Tibial artery (tissue), 4 donors: ENCODE data around the gene SMIM22.

Experiments
- DNase-seq, 2 donors: peaks; one replicate each; pipeline ENCODE4 v3.0.0-alpha.2; 2019
- H3K27ac ChIP-seq, 2 donors: fragments of 200-600 bp; sonication (generic) in 1 of 2; 1 replicate in 1 of 2; 2 replicates in 1 of 2; pipeline ENCODE4 v1.5.1; 2018 to 2019; ENCODE audit warnings: mild to moderate bottlenecking in 1 of 2
- H3K27me3 ChIP-seq, 2 donors: fragments of 200-600 bp; sonication (generic) in 1 of 2; one replicate each; pipeline versions ENCODE4 v1.5.1 to v1.6.0; 2016 to 2019
- H3K36me3 ChIP-seq, 3 donors: fragments of 200-600 bp; sonication (generic) in 2 of 3; one replicate each; pipeline ENCODE4 v1.5.1; 2016 to 2019; ENCODE audit warnings: mild to moderate bottlenecking in 2 of 3
- H3K4me1 ChIP-seq, 4 donors: fragments of 200-600 bp; sonication (generic) in 2 of 4; 1 replicate in 3 of 4; 2 replicates in 1 of 4; pipeline ENCODE4 v1.5.1; 2016 to 2019
- H3K4me3 ChIP-seq, 2 donors: fragments of 200-600 bp; sonication (generic) in 1 of 2; 1 replicate in 1 of 2; 2 replicates in 1 of 2; pipeline ENCODE4 v1.5.1; 2018 to 2019; ENCODE audit warnings: mild to moderate bottlenecking in 2 of 2
- H3K9me3 ChIP-seq, 3 donors: fragments of 200-600 bp; sonication (generic) in 1 of 3; one replicate each; pipeline ENCODE4 v1.5.1; 2016 to 2019
- intact Hi-C: fragments of 100-400 bp; cut with DNase I; formaldehyde crosslinking; loops from one replicate; pipeline ENCODE4 v1.15.0; 2023; ENCODE audit warnings: low total_unique reads
- TF ChIP-seq, protein P1 (sequence below), 2 experiments: fragments of 200-600 bp in 1 of 2; fragments of 450-650 bp in 1 of 2; IDR thresholded peaks; one replicate each; pipeline ENCODE4 v1.5.1; 2017 to 2019; ENCODE audit warnings: antibody characterized with exemption in 2 of 2, mild to moderate bottlenecking in 1 of 2, moderate library complexity in 1 of 2

SMIM22 gene

DNA sequence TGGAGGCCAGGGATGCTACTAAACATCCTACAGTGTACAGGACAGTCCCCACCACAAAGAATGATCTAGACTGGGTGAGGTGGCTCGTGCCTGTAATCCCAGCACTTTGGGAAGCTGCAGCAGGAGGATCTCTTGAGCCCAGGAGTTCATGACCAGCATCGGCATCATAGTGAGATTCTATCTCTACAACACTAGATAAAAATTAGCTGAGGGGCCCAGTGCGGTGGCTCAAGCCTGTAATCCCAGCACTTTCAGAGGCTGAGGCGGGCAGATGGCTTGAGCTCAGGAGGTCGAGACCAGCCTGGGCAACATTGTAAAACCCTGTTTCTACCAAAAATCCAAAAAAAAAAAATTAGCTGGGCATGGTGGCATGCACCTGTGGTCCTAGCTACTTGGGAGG is 22.8 kb upstream of the SMIM22 start:
- TF ChIP-seq, protein P1, sequence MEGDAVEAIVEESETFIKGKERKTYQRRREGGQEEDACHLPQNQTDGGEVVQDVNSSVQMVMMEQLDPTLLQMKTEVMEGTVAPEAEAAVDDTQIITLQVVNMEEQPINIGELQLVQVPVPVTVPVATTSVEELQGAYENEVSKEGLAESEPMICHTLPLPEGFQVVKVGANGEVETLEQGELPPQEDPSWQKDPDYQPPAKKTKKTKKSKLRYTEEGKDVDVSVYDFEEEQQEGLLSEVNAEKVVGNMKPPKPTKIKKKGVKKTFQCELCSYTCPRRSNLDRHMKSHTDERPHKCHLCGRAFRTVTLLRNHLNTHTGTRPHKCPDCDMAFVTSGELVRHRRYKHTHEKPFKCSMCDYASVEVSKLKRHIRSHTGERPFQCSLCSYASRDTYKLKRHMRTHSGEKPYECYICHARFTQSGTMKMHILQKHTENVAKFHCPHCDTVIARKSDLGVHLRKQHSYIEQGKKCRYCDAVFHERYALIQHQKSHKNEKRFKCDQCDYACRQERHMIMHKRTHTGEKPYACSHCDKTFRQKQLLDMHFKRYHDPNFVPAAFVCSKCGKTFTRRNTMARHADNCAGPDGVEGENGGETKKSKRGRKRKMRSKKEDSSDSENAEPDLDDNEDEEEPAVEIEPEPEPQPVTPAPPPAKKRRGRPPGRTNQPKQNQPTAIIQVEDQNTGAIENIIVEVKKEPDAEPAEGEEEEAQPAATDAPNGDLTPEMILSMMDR (IDR thresholded peaks at IDR 0.05) = no peak
- Histone ChIP-seq H3K27me3 (peaks cover 0 to 2% of the 10 kb centered on the region in 2 donors), H3K4me3 (no peak overlapping the region), H3K4me1 (peaks cover 0 to 12% (median 8%) of the 10 kb centered on the region in 4 donors), H3K27ac (no peak overlapping the region), H3K9me3 (no peaks in the 10 kb centered on the region), H3K36me3 (no peaks in the 10 kb centered on the region)
- intact Hi-C loops = no loop called here
- no peak for DNase-seq

DNA sequence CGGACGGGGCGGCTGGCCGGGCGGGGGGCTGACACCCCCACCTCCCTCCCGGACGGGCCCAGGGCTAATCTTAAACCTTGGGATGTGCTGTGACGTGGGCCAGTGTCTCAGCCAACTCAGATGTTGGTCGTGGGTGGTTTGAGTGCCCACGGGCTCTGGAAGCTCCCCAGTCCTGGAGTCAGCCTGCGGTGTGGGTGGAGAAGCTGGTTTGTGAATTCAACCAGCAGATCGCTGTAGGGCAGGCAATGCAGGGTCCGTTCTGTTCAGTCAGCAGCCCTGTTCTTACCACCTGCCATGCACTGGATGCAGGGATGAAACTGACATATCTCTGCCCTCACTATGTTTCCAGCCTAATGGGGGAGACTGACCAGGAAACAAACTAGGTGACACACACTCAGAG is 20.2 kb upstream of the SMIM22 start:
- Histone ChIP-seq H3K27ac (no peak overlapping the region), H3K27me3 (peaks cover 0 to 5% of the 10 kb centered on the region in 2 donors), H3K4me1 (no peaks in the 10 kb centered on the region), H3K36me3 (no peaks in the 10 kb centered on the region), H3K4me3 (no peak overlapping the region), H3K9me3 (no peaks in the 10 kb centered on the region)
- no peak for DNase-seq
- intact Hi-C loops = no loop called here
- TF ChIP-seq, protein P1 (IDR thresholded peaks at IDR 0.05) = no peak

DNA sequence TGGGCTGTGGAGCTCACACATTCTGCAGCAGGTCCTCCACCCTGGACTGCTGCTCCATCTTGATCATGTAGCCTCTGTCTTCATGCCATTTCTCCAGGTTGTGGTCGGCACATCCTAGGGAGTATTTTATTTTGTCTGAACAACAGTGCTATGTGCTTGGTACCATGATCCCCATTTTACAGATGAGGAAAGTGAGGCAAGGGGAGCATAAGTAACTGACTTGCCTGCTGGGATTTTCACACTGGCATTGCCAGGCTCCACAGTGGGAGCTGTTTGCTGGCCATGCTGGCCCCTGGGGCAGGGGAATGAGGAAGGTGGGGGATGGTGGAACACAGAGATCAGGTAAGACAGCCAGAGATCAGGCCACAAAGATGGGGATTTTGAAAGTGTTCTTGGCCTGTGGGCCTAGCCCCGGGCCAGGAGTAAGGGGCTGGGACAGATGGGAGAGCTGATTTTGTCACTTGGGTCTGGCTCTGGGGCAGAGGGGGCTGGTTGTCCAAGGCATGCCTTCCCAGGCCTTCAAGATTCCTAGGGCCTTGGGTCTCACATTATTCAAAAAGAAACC is 18.9 kb upstream of the SMIM22 start:
- H3K27ac ChIP-seq = no peak overlapping the region
- DNase-seq = no peak
- no peaks in the 10 kb centered on the region for H3K36me3 ChIP-seq
- no peaks in the 10 kb centered on the region for H3K9me3 ChIP-seq
- H3K4me1 ChIP-seq = no peaks in the 10 kb centered on the region
- H3K4me3 ChIP-seq = no peak overlapping the region
- TF ChIP-seq, protein P1 (IDR thresholded peaks at IDR 0.05) = no peak
- H3K27me3 ChIP-seq = peaks cover 0 to 5% of the 10 kb centered on the region in 2 donors
- intact Hi-C loops = no loop called here

DNA sequence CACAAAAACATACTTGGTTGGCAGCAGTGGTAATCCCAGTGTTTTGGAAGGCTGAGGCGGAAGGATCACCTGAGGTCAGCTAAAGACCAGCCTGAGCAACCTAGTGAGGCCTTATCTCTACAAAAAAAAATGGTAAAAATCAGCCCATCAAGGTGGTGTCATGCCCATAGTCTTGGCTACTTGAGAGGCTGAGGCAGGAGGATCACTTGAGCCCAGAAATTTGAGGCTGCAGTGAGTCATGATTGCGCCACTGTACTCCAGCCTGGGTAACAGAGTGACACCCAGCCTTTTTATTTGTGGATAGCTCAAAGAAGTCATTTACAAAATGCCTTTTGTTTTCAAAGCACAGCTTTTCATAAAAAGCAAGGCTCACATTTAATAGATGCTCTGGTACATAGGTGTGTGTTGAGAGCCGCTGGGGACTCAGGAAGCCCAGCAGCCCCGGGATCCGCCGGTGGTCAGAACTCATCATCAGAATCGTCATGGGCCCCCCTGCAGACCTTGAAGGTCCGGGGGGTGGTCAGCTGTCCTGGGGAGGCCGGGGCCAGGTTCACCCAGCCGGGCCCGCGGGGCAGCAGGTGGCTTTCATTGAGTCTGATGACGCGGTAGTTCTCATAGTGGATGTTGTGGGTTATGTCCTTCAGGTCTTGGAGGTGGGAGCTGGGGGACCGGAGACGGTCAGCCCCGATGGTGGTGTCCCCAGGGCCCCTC is 17.7 kb upstream of the SMIM22 start:
- H3K27ac ChIP-seq = no peak overlapping the region
- TF ChIP-seq, protein P1 (IDR thresholded peaks at IDR 0.05) = no peak
- DNase-seq = no peak
- peaks cover 0 to 5% of the 10 kb centered on the region in 2 donors for H3K27me3 ChIP-seq
- H3K4me1 ChIP-seq = no peaks in the 10 kb centered on the region
- no peak overlapping the region for H3K4me3 ChIP-seq
- H3K9me3 ChIP-seq = no peaks in the 10 kb centered on the region
- no peaks in the 10 kb centered on the region for H3K36me3 ChIP-seq
- intact Hi-C loops = no loop called here

DNA sequence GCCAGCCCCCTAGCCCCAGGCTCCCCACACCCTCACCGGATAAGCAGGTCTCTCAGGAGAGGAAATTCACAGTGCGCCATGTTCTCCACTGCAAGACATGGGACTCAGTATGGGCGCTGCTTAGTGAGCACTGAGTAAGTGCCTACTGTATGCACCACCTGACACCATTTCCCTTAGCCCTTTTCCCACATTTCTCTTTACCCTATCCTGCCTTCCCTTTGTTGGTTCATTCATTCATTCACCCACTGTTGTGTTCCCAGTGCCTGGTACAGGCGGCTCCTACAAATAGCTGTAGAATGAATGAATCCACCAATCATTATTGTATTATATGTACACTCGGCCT is 17.1 kb upstream of the SMIM22 start:
- intact Hi-C loops = no loop called here
- Histone ChIP-seq H3K27me3 (peaks cover 0 to 5% of the 10 kb centered on the region in 2 donors), H3K4me1 (no peaks in the 10 kb centered on the region), H3K9me3 (no peaks in the 10 kb centered on the region), H3K4me3 (no peak overlapping the region), H3K36me3 (no peaks in the 10 kb centered on the region), H3K27ac (no peak overlapping the region)
- DNase-seq = no peak
- TF ChIP-seq, protein P1 (IDR thresholded peaks at IDR 0.05) = no peak
